ENCODE data around the gene CFAP97D2. TPM values are rescaled to one million over a fixed set of nuclear protein-coding genes. Genes with fewer than 3 reads are reported as not detected.

Gene CFAP97D2
- total RNA-seq, result 1 to 10 TPM in 3 of 5 donors, under 1 TPM in 2; 0.92 to 4.5 (median 2.6) TPM
- 0.74 TPM for total RNA-seq (2013)
- 0 to 3.3 (median 1.1) reads per million in 29 experiments for total RNA-seq

DNA sequence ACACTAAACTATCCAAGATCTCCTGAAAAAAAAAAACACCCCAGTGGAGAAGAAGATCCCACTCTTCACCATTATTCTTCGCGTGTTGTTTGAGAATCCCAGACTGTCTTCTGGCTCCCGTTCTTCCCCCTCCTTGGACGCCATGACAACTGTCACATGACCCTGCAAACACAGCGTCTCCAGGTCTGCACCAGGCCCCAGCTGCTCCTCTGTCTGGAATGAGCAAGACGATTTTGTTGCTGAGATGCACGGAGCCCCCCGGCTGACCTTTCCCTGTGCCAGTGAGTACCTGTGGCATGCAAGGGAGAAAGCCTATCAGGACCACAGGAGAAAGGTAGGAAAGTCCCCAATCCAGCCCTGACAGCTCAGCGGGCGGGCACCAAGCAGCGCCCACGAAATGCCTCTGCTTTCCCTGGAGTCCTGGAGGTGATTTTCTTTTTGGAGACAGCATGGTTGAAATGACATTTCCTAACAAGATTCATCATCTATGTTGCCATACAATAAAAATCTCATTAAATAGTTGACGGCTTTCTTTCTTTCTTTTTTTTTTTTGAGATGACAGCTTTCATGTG, at the start of gene CFAP97D2:
TSS of gene CFAP97D2 (plus strand) at position 171 of the 572 bp plus-strand sequence. CDS start at position 245, 74 bp downstream.
- Histone ChIP-seq H3K4me3 (ENCODE audit: control insufficient read depth in 1 of 2, extremely low read depth in 1 of 2, low read length in 1 of 2) (no peak within 1 kb of the TSS), H3K9me3 (no peaks in the 10 kb centered on the region), H3K36me3 (ENCODE audit: control insufficient read depth in 2 of 2, extremely low read depth in 1 of 2, insufficient read depth in 1 of 2, low read length in 1 of 2) (no peaks in the 10 kb centered on the region), H3K4me1 (ENCODE audit: control insufficient read depth in 1 of 2, extremely low read depth in 1 of 2, insufficient read depth in 2 of 2, low read length in 2 of 2) (peaks cover 0 to 47% of the 10 kb centered on the region in 2 experiments), H3K27ac (ENCODE audit: low read length) (no peak within 1 kb of the TSS), H3K27me3 (replicated peaks in 1 of 2; ENCODE audit: control insufficient read depth in 2 of 2, extremely low read depth in 1 of 2, insufficient read depth in 2 of 2, low read length in 1 of 2) (peaks cover 0 to 6% of the 10 kb centered on the region in 2 experiments)
- ChIA-PET POLR2A (no interaction called here), CTCF (interaction anchor here in 1 of 2 donors (0.6 kb wide), 1 partner anchor 8 kb away, joined by 3 read pairs; no protein-coding TSS in a partner anchor)
- DNase-seq (no peak), ATAC-seq (replicated peaks in 1 of 4) (no peak)
- Mint-ChIP-seq H3K4me3 (peak within 1 kb of the TSS in 1 of 3 donors; percentile 33), H3K27ac (peak within 1 kb of the TSS in 1 of 2 donors; percentile 34), H3K27me3 (peaks cover 0 to 8% of the 10 kb centered on the region in 2 donors), H3K36me3 (no peaks in the 10 kb centered on the region), H3K9me3 (peaks cover 0 to 4% (median 0%) of the 10 kb centered on the region in 3 donors), H3K4me1 (peaks cover 49 to 69% (median 53%) of the 10 kb centered on the region in 3 donors)
- 87% methylated on average over 8 of the region's 13 CpGs for WGBS (ENCODE audit: insufficient coverage)

DNA sequence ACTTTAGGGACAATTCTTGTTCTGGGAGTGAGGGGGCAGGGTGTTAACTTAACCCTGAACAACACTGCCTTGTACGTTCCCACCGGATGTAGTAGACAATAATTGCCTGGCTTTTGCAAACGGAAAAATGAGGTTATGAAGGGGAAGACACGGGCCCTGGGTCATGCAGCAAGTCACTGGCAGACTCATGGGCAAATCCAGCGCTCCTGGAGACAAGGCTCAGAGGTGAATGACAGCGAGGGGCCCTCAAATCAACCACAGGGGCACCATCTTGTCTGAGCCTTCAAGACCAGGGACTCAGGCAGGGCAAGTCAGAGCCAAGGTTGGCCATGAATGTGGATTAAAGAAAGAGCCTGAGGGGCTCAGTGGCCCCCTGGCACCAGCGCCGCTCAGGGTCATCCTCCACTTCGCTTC, 49.4 kb upstream of the CFAP97D2 start:
- Histone ChIP-seq H3K4me1 (ENCODE audit: control insufficient read depth in 1 of 2, extremely low read depth in 1 of 2, insufficient read depth in 2 of 2, low read length in 2 of 2) (peaks cover 40 to 68% of the 10 kb centered on the region in 2 experiments), H3K27ac (ENCODE audit: low read length) (peak overlapping the region; percentile 67), H3K4me3 (ENCODE audit: control insufficient read depth in 1 of 2, extremely low read depth in 1 of 2, low read length in 1 of 2) (peak overlapping the region; percentile 91 to 98), H3K27me3 (replicated peaks in 1 of 2; ENCODE audit: control insufficient read depth in 2 of 2, extremely low read depth in 1 of 2, insufficient read depth in 2 of 2, low read length in 1 of 2) (no peaks in the 10 kb centered on the region), H3K36me3 (ENCODE audit: control insufficient read depth in 2 of 2, extremely low read depth in 1 of 2, insufficient read depth in 1 of 2, low read length in 1 of 2) (peaks cover 0 to 29% of the 10 kb centered on the region in 2 donors), H3K9me3 (no peaks in the 10 kb centered on the region)
- no peak for ATAC-seq (replicated peaks in 1 of 4)
- peak overlapping the region; percentile 95 to 99 for H3K27ac Mint-ChIP-seq
- peaks cover 0 to 3% (median 0%) of the 10 kb centered on the region in 3 donors for H3K9me3 Mint-ChIP-seq
- DNase-seq, result peak in 4 of 35 experiments; percentile 16 to 60 (median 43)
- ChIA-PET CTCF (interaction anchor here in 1 of 2 donors (1.4 kb wide), 1 partner anchor 13 kb away, joined by 3 read pairs; no protein-coding TSS in a partner anchor), POLR2A (no interaction called here)
- peaks cover 39% of the 10 kb centered on the region for H3K36me3 Mint-ChIP-seq
- peak overlapping the region; percentile 97 to 100 (median 99) for H3K4me3 Mint-ChIP-seq
- 39% methylated on average over 6 of the region's 9 CpGs for WGBS (ENCODE audit: insufficient coverage)
- H3K27me3 Mint-ChIP-seq, result no peaks in the 10 kb centered on the region
- H3K4me1 Mint-ChIP-seq, result peaks cover 62 to 72% (median 71%) of the 10 kb centered on the region in 3 donors

DNA sequence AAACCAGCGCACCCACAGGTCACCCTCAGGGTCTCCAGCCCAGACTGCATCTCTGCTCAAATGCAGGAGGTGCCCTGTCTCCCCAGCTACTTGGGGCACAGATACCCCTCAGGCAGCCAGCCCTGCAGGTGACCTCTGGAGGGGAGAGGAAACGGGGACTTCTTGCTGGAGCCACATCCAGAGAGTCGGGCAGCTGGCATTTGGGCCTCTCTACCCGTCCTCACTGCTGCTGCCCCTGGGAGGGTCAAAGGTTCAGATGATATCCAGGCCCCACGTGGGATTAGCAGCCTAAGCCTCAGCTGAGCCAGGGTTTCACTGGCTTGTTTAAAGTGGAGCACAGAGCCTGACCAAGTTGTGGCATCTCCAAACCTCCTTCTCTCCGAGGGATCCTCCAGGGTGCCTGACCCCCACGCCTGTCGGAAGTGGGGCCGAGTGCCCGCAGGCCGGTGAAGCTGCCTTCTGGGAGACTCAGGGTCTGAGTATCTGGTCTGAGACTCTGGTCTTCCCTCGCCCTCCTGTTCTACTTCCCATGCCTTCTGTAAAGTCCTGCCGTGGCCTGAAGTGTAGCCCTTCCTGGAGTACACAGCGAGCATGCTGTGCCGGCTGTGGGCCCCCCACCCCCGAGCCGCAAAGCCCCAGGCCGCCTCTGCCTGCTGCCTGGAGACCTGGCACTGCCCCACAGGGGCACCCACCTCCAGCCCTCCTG, 48.8 kb upstream of the CFAP97D2 start:
- Histone ChIP-seq H3K9me3 (no peaks in the 10 kb centered on the region), H3K27me3 (replicated peaks in 1 of 2; ENCODE audit: control insufficient read depth in 2 of 2, extremely low read depth in 1 of 2, insufficient read depth in 2 of 2, low read length in 1 of 2) (no peaks in the 10 kb centered on the region), H3K4me3 (ENCODE audit: control insufficient read depth in 1 of 2, extremely low read depth in 1 of 2, low read length in 1 of 2) (peak overlapping the region; percentile 91 to 98), H3K4me1 (ENCODE audit: control insufficient read depth in 1 of 2, extremely low read depth in 1 of 2, insufficient read depth in 2 of 2, low read length in 2 of 2) (peaks cover 40 to 68% of the 10 kb centered on the region in 2 experiments), H3K27ac (ENCODE audit: low read length) (peak overlapping the region; percentile 67), H3K36me3 (ENCODE audit: control insufficient read depth in 2 of 2, extremely low read depth in 1 of 2, insufficient read depth in 1 of 2, low read length in 1 of 2) (peaks cover 0 to 22% of the 10 kb centered on the region in 2 donors)
- Mint-ChIP-seq H3K27me3 (no peaks in the 10 kb centered on the region), H3K4me3 (peak overlapping the region; percentile 97 to 100 (median 99)), H3K9me3 (peaks cover 0 to under 1% (median 0%) of the 10 kb centered on the region in 3 donors), H3K27ac (peak overlapping the region; percentile 95 to 99), H3K4me1 (peaks cover 62 to 71% (median 71%) of the 10 kb centered on the region in 3 donors), H3K36me3 (peaks cover 32% of the 10 kb centered on the region)
- ChIA-PET POLR2A (interaction anchor here in 1 of 2 donors (1.1 kb wide), 1 partner anchor 18 kb away, joined by 10 read pairs; no protein-coding TSS in a partner anchor), CTCF (interaction anchor here in 1 of 2 donors (1.4 kb wide), 1 partner anchor 13 kb away, joined by 3 read pairs; no protein-coding TSS in a partner anchor)
- DNase-seq (no peak), ATAC-seq (replicated peaks in 1 of 4) (no peak)
- 18% methylated on average over 16 of the region's 18 CpGs for WGBS (ENCODE audit: insufficient coverage)

DNA sequence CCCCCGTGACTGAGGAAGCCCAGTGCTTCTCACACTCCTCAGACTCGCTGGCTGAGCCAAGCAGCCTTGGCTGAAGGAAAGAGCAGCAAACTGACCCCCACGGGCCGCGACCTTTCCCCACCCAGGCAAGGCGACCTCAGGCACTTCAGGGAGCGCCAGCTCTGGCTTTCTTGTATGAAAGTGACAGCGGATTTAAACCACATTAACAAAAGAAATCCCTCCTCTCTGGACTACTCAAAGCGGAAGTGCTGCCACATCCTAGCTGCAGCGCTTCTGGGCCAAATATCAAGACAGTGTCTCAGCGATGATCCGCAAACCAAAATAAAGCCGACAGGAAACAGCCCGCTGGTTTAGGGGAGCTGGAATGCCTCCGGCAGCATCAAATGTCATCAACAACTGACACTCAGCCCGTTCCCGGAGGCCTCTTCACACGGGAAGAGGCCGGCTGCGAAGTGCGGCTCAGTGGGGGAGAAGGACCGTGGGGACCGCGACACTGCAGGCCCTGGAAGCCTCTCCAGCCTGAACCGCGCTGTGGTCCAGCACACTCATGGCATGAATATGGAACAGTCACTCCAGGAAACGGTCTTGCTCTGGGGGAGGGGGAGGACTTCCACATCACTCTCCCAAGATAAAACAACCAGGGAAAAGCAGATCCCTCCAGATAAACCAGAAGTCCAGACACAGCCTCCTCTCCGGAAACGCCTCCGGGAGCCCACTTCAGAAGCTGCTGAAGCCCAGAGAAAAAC, 48.0 kb upstream of the CFAP97D2 start:
- Histone ChIP-seq H3K27me3 (replicated peaks in 1 of 2; ENCODE audit: control insufficient read depth in 2 of 2, extremely low read depth in 1 of 2, insufficient read depth in 2 of 2, low read length in 1 of 2) (no peaks in the 10 kb centered on the region), H3K9me3 (no peaks in the 10 kb centered on the region), H3K36me3 (ENCODE audit: control insufficient read depth in 2 of 2, extremely low read depth in 1 of 2, insufficient read depth in 1 of 2, low read length in 1 of 2) (peaks cover 0 to 20% of the 10 kb centered on the region in 2 donors), H3K4me3 (ENCODE audit: control insufficient read depth in 1 of 2, extremely low read depth in 1 of 2, low read length in 1 of 2) (peak overlapping the region; percentile 91 to 98), H3K27ac (ENCODE audit: low read length) (peak overlapping the region; percentile 67), H3K4me1 (ENCODE audit: control insufficient read depth in 1 of 2, extremely low read depth in 1 of 2, insufficient read depth in 2 of 2, low read length in 2 of 2) (peaks cover 35 to 67% of the 10 kb centered on the region in 2 experiments)
- ChIA-PET CTCF (interaction anchor here in 1 of 2 donors (1.1 kb wide), 1 partner anchor 17 kb away, joined by 4 read pairs; no protein-coding TSS in a partner anchor), POLR2A (interaction anchor here (0.6 to 1.1 kb wide), 3 partner anchors 17 to 114 kb away, joined by 3 to 10 read pairs (median 5); no protein-coding TSS in a partner anchor)
- H3K27ac Mint-ChIP-seq, result peak overlapping the region; percentile 95 to 99
- H3K36me3 Mint-ChIP-seq, result peaks cover 32% of the 10 kb centered on the region
- H3K4me1 Mint-ChIP-seq, result peaks cover 59 to 72% (median 69%) of the 10 kb centered on the region in 3 donors
- peak; percentile 33 to 54 (median 42) for ATAC-seq (replicated peaks in 1 of 4)
- peak; percentile 54 to 86 (median 73) for DNase-seq
- 0% methylated on average over 23 of the region's 30 CpGs for WGBS (ENCODE audit: insufficient coverage)
- H3K9me3 Mint-ChIP-seq, result no peaks in the 10 kb centered on the region
- H3K27me3 Mint-ChIP-seq, result no peaks in the 10 kb centered on the region
- peak overlapping the region; percentile 97 to 100 (median 99) for H3K4me3 Mint-ChIP-seq

DNA sequence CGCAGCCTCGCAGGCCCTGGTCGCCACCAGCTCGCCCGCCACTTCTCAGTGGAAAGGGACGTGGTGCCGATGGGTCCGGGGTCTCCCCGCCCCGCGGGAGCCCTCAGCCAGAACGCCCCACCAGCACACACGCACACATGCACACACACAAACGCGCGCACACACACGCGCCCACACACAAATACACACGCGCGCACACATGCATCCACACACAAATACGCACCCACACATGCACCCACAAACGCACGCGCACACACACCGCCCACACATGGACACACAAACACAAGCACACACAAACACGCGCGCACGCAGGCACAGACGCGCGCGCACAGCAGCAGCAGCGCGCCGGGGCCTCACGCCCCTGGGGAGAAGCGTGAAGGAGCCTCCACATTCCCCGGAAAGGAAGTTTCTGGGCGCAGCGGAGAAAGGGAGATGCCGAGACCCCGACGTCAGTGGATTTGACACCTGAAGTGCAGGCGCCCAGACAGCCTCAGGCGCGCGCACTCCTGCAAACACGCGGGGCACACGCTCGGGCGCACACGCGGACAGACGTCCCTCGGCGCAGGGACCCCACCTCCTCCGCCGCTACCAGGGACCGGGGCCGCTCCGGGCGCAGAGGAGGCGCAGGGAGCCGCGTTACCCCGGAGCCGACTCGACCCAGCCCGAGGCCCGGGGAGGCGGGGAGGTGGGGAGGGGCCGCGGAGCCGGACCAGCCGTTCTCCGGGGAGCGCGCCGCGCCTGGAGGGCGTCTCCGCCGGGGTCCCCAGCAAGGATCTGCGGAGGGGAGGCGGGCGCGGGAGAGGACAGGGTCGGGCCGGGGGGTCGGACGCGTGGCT, 47.3 kb upstream of the CFAP97D2 start:
- Mint-ChIP-seq H3K4me1 (peaks cover 55 to 70% (median 67%) of the 10 kb centered on the region in 3 donors), H3K9me3 (no peaks in the 10 kb centered on the region), H3K36me3 (peaks cover 24% of the 10 kb centered on the region), H3K27ac (peak overlapping the region; percentile 95 to 99), H3K27me3 (no peaks in the 10 kb centered on the region), H3K4me3 (peak overlapping the region; percentile 97 to 100 (median 99))
- ChIA-PET POLR2A (interaction anchor here (0.6 to 1.1 kb wide), 3 partner anchors 16 to 113 kb away, joined by 3 to 10 read pairs (median 5); no protein-coding TSS in a partner anchor), CTCF (interaction anchor here in 1 of 2 donors (1.1 kb wide), 1 partner anchor 16 kb away, joined by 4 read pairs; no protein-coding TSS in a partner anchor)
- Histone ChIP-seq H3K4me1 (ENCODE audit: control insufficient read depth in 1 of 2, extremely low read depth in 1 of 2, insufficient read depth in 2 of 2, low read length in 2 of 2) (peaks cover 30 to 59% of the 10 kb centered on the region in 2 experiments), H3K27me3 (replicated peaks in 1 of 2; ENCODE audit: control insufficient read depth in 2 of 2, extremely low read depth in 1 of 2, insufficient read depth in 2 of 2, low read length in 1 of 2) (no peaks in the 10 kb centered on the region), H3K27ac (ENCODE audit: low read length) (peak overlapping the region; percentile 67), H3K4me3 (ENCODE audit: control insufficient read depth in 1 of 2, extremely low read depth in 1 of 2, low read length in 1 of 2) (peak overlapping the region; percentile 91 to 98), H3K36me3 (ENCODE audit: control insufficient read depth in 2 of 2, extremely low read depth in 1 of 2, insufficient read depth in 1 of 2, low read length in 1 of 2) (peaks cover 0 to 20% of the 10 kb centered on the region in 2 donors), H3K9me3 (no peaks in the 10 kb centered on the region)
- DNase-seq (peak in 21 of 35 experiments; percentile 33 to 64 (median 46)), ATAC-seq (replicated peaks in 1 of 4) (peak; percentile 2 to 13 (median 8))
- WGBS (ENCODE audit: insufficient coverage), result under 1% methylated on average over 91 of the region's 95 CpGs

Data from T-cell (primary cell).